NCI-H146 treated with DMSO at 0.1 percent for 48 hours (cell line): ENCODE measurements around the gene TRAF3IP1.
"Not testable (repeated sequence)": the region's sequence is repeated elsewhere in the genome, so short reads cannot be mapped to it uniquely, and the experiment has no call there.

Experiments
- DNase-seq: peaks from one replicate; lab custom pipeline; 2025; ENCODE audit not compliant: unreplicated experiment; lab: John Stamatoyannopoulos, UW

Gene TRAF3IP1

GRCh38 chr2:238442257-238442656 is 121.9 kb downstream of the TRAF3IP1 start:
- not testable (repeated sequence) for DNase-seq

GRCh38 chr2:238444242-238444641 is 123.9 kb downstream of the TRAF3IP1 start:
- no peak for DNase-seq

- DNase-seq, result no peak
These were observed 125.3 kb downstream of the TRAF3IP1 start for GRCh38 chr2:238445409-238446190.

DNA sequence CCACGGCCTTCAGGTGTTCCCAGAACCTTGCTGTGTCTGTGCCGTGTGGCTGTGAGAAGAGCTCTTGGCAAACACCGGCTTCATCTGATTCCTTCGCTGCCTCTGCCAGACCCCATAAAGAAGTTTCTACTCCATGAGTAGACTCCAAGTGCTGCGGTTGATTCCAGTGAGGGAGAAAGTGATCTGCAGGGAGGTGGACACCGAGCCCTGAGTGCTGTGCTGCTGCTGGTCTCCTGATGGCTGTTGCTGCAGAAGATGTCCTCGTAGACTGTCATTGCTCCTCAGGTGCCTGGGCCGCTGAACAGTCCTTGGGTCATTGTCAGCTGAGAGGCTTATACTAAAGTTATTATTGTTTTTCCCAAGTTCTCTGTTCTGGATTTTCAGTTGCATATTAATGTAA is 126.1 kb downstream of the TRAF3IP1 start:
- no peak for DNase-seq

- DNase-seq, result no peak
These were observed 128.0 kb downstream of the TRAF3IP1 start for GRCh38 chr2:238448031-238448955.

DNA sequence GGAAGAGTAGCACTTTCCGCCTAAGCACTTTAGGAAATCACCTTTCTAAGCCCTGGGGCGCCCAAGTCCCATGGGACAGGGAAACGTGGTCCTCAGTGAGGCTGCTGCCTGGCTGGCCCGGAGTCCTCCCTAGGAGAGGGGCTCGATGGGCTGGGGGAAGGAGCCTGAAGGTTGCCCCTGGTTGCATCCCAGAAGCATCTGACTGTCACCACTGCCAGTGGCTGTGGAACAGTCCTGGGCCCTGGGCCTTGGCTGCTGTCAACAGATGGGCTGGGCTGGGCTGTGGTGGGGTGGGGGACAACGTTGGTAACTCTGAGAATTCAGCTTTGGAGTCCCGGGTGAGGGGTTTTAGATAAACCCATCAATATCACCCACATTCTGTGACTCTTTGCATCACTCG is 128.9 kb downstream of the TRAF3IP1 start:
- DNase-seq, result no peak

DNA sequence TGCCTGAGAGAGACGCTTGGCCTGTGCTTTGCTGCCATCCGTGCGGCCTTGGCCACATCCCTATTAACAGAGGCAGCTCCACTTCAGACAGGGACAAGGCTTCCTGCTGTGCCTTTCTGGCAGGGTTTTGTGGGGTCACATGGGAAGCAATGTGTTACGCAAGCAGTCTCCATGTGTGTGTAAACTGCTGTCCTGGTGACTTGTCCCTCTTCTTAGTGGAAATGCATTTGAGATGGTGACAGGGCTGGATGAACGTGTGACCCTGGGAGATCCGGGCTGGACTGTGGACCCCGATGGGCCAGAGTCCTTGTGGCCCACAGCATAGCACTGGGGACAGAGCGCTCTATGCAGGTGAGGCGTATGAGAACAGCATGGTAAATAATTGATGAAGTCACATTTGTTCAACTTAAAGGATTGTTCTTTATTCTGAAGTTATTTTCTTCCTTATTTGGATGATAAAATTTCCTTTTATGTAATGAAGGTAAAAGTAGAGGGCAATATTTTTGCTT is 129.6 kb downstream of the TRAF3IP1 start:
- DNase-seq, result no peak

GRCh38 chr2:238450440-238450861 is 130.1 kb downstream of the TRAF3IP1 start:
- DNase-seq, result no peak
